ACC112 (cell line): ENCODE data around the gene B3GLCT.

ENCODE experiments used
- H2AFZ ChIP-seq: fragments of 200-600 bp; sonication (generic); one replicate; pipeline ENCODE4 v1.6.0; 2017; ENCODE audit warnings: antibody characterized with exemption, low read length; ENCODE audit not compliant: unreplicated experiment
- H3K27ac ChIP-seq: fragments of 200-600 bp; sonication (generic); 2 replicates; pipeline ENCODE4 v1.5.1; 2014; ENCODE audit warnings: low read depth, mild to moderate bottlenecking, antibody characterized with exemption, low read length, moderate library complexity
- H3K27me3 ChIP-seq: fragments of 200-600 bp; sonication (generic); 2 replicates; pipeline ENCODE4 v1.6.1; 2014; ENCODE audit warnings: mild to moderate bottlenecking, antibody characterized with exemption, low read length, moderate library complexity, mixed read lengths; ENCODE audit not compliant: insufficient read depth
- H3K36me3 ChIP-seq: fragments of 200-600 bp; sonication (generic); 2 replicates; pipeline ENCODE4 v1.6.1; 2016; ENCODE audit warnings: mild to moderate bottlenecking, antibody characterized with exemption, low read length, moderate library complexity, mixed read lengths; ENCODE audit not compliant: insufficient read depth
- H3K4me1 ChIP-seq: fragments of 200-600 bp; sonication (generic); one replicate; pipeline ENCODE4 v1.6.1; 2016; ENCODE audit warnings: low read length, mixed read lengths; ENCODE audit not compliant: insufficient read depth, unreplicated experiment, control insufficient read depth
- H3K4me3 ChIP-seq: fragments of 200-600 bp; sonication (generic); 2 replicates; pipeline ENCODE4 v1.5.1; 2014; ENCODE audit warnings: mild to moderate bottlenecking, low read depth, low read length
- H3K79me2 ChIP-seq: fragments of 200-600 bp; sonication (generic); one replicate; pipeline ENCODE4 v1.6.0; 2016; ENCODE audit warnings: low read length; ENCODE audit not compliant: control insufficient read depth, unreplicated experiment, insufficient read depth

B3GLCT gene

DNA sequence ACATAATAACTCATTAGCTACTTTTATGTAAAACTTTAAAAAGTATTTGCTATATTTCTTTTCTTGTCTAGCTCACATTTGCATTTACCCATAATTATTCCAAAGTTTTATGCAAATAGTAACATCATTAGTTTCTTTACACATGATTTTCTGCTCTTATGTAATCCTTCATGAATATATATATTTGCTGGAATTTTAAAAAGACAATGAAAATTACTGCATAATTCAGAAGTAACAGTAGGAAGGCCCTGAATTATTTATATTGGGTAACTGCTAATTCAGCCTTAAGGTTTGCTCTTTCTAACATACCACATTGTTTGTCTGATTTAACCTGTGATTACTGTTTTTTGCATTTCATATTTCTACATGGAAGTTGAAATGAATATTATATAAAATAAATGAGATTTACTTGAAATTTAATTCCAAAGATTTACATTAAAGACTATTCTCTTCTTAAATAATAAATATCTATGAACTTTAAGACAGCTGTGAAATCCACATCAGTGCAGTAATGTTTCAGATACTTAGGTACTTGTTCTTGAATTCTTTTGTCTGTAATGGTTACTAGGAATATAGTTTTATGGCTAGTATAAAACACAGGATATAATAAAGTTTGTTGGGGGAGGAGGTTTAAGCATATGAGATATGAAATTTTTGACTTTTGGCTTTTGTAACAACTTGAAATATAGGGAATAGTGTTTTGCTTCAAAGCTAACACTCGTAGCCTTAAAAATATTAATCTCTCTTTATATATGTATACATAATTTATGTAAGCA is 46.0 kb downstream of the B3GLCT start:
- Histone ChIP-seq H2AFZ (no peak overlapping the region), H3K4me3 (no peak overlapping the region), H3K79me2 (no peaks in the 10 kb centered on the region), H3K27me3 (no peaks in the 10 kb centered on the region), H3K4me1 (no peaks in the 10 kb centered on the region), H3K36me3 (no peaks in the 10 kb centered on the region), H3K27ac (no peak overlapping the region)

- H3K27me3 ChIP-seq = no peaks in the 10 kb centered on the region
Observed at GRCh38 chr13:31246918-31247317, 47.1 kb downstream of the B3GLCT start.

DNA sequence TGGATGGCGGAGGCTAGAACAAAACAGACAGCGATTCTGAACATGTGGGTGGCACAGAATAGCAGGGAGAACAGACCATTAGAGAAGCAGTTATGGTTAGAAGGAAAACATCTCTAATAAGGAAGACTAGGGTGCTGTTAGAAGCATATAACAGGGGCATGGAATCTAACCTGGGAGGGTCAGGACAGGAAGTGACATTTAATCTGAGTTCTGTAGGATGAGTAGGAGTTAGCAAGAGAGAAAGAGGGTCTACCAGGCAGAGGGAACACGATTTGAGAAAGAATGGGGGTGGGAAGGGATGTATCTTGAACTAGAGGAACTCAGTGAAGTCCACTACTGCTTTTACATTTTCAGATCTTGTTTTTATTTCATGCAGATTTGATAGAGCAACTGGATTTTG is 48.6 kb downstream of the B3GLCT start:
- no peaks in the 10 kb centered on the region for H3K36me3 ChIP-seq
- no peaks in the 10 kb centered on the region for H3K27me3 ChIP-seq
- no peak overlapping the region for H3K27ac ChIP-seq
- H3K4me3 ChIP-seq = no peak overlapping the region
- H2AFZ ChIP-seq = no peak overlapping the region
- H3K79me2 ChIP-seq = no peaks in the 10 kb centered on the region
- H3K4me1 ChIP-seq = no peaks in the 10 kb centered on the region

More at GRCh38 chr13:31246918-31247317, 47.1 kb downstream of the B3GLCT start:
- Histone ChIP-seq H3K27ac (no peak overlapping the region), H3K4me3 (no peak overlapping the region), H2AFZ (no peak overlapping the region), H3K79me2 (no peaks in the 10 kb centered on the region), H3K36me3 (no peaks in the 10 kb centered on the region), H3K4me1 (no peaks in the 10 kb centered on the region)

DNA sequence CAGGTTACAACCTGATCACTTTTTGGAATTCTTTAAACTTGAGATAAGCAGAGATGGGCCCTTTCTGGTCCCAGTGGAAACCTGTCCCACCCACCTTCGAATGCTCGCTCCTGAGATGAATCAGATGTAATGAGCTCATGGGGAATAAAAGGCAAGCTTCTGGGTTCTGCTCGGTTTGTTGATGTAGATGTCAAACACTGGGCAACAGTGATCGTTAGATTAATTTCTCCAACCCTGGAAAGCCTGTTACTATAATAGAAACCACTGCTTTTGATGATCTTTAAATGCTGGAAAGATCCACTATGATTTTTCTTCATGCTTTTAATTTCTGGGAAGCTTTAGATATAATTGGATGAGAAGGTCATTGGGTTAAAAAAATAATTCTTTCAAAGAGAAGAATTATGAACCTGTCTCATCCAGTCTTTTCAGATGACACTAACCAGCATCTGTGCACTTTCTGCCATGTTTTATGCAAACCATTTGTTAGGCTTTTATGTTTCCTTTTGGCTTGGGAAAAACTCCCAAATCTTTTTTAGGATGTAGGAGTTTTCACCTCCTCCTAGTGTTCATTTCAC is 49.3 kb downstream of the B3GLCT start:
- Histone ChIP-seq H3K79me2 (no peaks in the 10 kb centered on the region), H3K36me3 (no peaks in the 10 kb centered on the region), H3K4me1 (no peaks in the 10 kb centered on the region), H3K27me3 (no peaks in the 10 kb centered on the region), H3K27ac (no peak overlapping the region), H3K4me3 (no peak overlapping the region), H2AFZ (no peak overlapping the region)

- Histone ChIP-seq H3K27ac (no peak overlapping the region), H3K4me3 (no peak overlapping the region), H3K79me2 (no peaks in the 10 kb centered on the region), H3K36me3 (no peaks in the 10 kb centered on the region), H2AFZ (no peak overlapping the region), H3K27me3 (no peaks in the 10 kb centered on the region), H3K4me1 (no peaks in the 10 kb centered on the region)
Observed at GRCh38 chr13:31250435-31250834, 50.7 kb downstream of the B3GLCT start.

- Histone ChIP-seq H2AFZ (no peak overlapping the region), H3K4me1 (no peaks in the 10 kb centered on the region), H3K27ac (no peak overlapping the region), H3K79me2 (no peaks in the 10 kb centered on the region), H3K4me3 (no peak overlapping the region), H3K27me3 (no peaks in the 10 kb centered on the region), H3K36me3 (peaks cover 3% of the 10 kb centered on the region; the same call in 1 of the 2 replicates)
Observed at GRCh38 chr13:31261241-31261640, 61.5 kb downstream of the B3GLCT start.

GRCh38 chr13:31263346-31263745 is 63.6 kb downstream of the B3GLCT start:
- H3K4me3 ChIP-seq = no peak overlapping the region
- no peak overlapping the region for H2AFZ ChIP-seq
- H3K36me3 ChIP-seq = peaks cover 3% of the 10 kb centered on the region; the same call in 1 of the 2 replicates

DNA sequence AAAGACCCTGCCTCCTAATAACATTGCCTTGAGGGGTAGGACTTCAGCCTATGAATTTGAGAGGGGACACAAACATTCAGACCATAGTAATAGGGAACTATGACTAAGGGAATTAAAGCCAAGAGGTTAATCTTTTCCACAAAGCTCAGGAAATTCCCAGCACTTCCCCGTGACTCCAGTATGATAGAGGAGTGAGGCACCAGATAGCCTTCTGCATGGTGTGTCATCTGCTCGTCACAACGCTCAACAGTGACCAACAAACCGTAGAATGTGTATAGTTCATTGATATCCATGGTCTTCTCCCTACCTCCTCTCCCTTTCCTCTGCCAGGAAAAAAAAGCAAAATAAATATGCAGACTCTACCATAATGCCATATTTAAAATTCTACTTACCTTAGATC is 64.4 kb downstream of the B3GLCT start:
- no peak overlapping the region for H3K4me3 ChIP-seq
- H3K27ac ChIP-seq = no peak overlapping the region
- H3K27me3 ChIP-seq = no peaks in the 10 kb centered on the region
- no peak overlapping the region for H2AFZ ChIP-seq
- H3K79me2 ChIP-seq = no peaks in the 10 kb centered on the region
- H3K4me1 ChIP-seq = no peaks in the 10 kb centered on the region
- peaks cover 3% of the 10 kb centered on the region; the same call in 1 of the 2 replicates for H3K36me3 ChIP-seq

More at GRCh38 chr13:31263346-31263745, 63.6 kb downstream of the B3GLCT start:
- H3K27me3 ChIP-seq = no peaks in the 10 kb centered on the region
- no peak overlapping the region for H3K27ac ChIP-seq
- H3K79me2 ChIP-seq = no peaks in the 10 kb centered on the region
- no peaks in the 10 kb centered on the region for H3K4me1 ChIP-seq

DNA sequence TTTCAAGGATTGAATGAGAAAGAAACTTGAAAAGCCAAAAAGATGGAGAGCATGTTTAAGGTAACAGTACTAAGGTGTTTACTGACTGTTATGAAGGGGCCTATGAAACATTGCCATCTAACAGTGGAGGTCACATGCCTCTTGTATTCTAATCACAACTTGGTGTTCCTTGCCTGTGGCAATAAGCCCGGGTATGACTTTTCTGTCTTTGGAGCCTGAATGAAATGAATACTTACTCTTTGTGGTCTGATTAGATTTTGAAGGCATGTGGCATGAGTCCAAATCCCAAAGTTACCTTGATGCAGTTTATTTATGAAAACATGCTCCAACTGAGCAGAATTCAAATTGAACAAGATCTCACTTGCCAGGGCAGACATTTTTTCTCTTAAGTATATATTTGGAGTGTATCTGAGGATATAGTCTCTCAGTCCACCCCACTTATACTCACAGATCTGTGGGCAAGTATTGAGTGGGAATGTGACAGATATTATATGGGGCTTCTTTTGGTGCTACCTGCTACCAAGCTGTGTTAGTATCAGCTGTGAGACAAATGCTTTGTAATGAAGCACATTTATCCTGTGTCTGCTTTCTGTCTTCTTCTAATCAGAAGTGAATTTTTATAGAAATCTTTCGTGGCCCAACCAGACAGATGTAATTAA is 67.5 kb downstream of the B3GLCT start:
- no peaks in the 10 kb centered on the region for H3K36me3 ChIP-seq
- no peak overlapping the region for H3K4me3 ChIP-seq
- H2AFZ ChIP-seq = no peak overlapping the region
- no peaks in the 10 kb centered on the region for H3K4me1 ChIP-seq
- H3K79me2 ChIP-seq = no peaks in the 10 kb centered on the region
- H3K27me3 ChIP-seq = no peaks in the 10 kb centered on the region
- H3K27ac ChIP-seq = no peak overlapping the region

GRCh38 chr13:31274390-31274789 is 74.6 kb downstream of the B3GLCT start:
- Histone ChIP-seq H3K27ac (no peak overlapping the region), H2AFZ (no peak overlapping the region), H3K79me2 (no peaks in the 10 kb centered on the region), H3K27me3 (no peaks in the 10 kb centered on the region), H3K4me1 (no peaks in the 10 kb centered on the region), H3K36me3 (no peaks in the 10 kb centered on the region), H3K4me3 (no peak overlapping the region)
